Endothelial cell of umbilical vein (primary cell): ENCODE measurements around the gene RGS7. TPM values are rescaled to one million over a fixed set of nuclear protein-coding genes. Genes with fewer than 3 reads are reported as not detected.

Experiments
- BruUV-seq: library from RNA; stranded (reverse); fragments of 400-500 nt; replicated peaks from 2 replicates; lab custom pipeline; 2021; lab: Mats Ljungman, UMichigan
- CTCF ChIA-PET: fragments of 300-600, 350-600 bp; sonication (Branson Sonifier 250); formaldehyde crosslinking; loops from one replicate; lab custom pipeline; 2021; ENCODE audit warnings: antibody characterized with exemption, inconsistent platforms; lab: Charles Lee
- POLR2A ChIA-PET: fragments of 300-600, 350-600 bp; sonication (Branson Sonifier 250); formaldehyde crosslinking; loops from one replicate; lab custom pipeline; 2021; ENCODE audit warnings: antibody characterized with exemption, inconsistent platforms; lab: Charles Lee
- DNase-seq: peaks from one replicate; pipeline ENCODE4 v3.0.0-alpha.2; 2011; ENCODE audit warnings: low read depth, low spot score
- FAIRE-seq: peaks from 2 replicates; lab custom pipeline; 2011; peaks lifted over from hg19 to GRCh38; lab: Jason Lieb, UNC
- H2AFZ ChIP-seq: 2 replicates; pipeline ENCODE4 v1.6.0; 2012; ENCODE audit warnings: low read depth, low read length, control low read depth, inconsistent platforms
- H3K27ac ChIP-seq: 2 replicates; pipeline ENCODE4 v1.5.1; 2011; ENCODE audit warnings: low read depth, mild to moderate bottlenecking, control low read depth, low read length, moderate library complexity; ENCODE audit not compliant: insufficient read depth
- H3K27me3 ChIP-seq, 2 experiments: 2 replicates each; pipeline versions ENCODE4 v1.6.0 to v1.6.1; 2011; ENCODE audit warnings: low read length in 2 of 2, mixed read lengths in 1 of 2; ENCODE audit not compliant: control insufficient read depth in 2 of 2, insufficient read depth in 2 of 2
- H3K36me3 ChIP-seq, 2 experiments: 2 replicates in 1 of 2; 3 replicates in 1 of 2; pipeline ENCODE4 v1.5.1; 2011; ENCODE audit warnings: low read length in 2 of 2, mild to moderate bottlenecking in 1 of 2, moderate library complexity in 1 of 2; ENCODE audit not compliant: control insufficient read depth in 2 of 2, insufficient read depth in 2 of 2; ENCODE audit errors: extremely low read depth in 1 of 2
- H3K4me1 ChIP-seq: 3 replicates; pipeline ENCODE4 v1.5.1; 2011; ENCODE audit warnings: mild to moderate bottlenecking, low read length; ENCODE audit not compliant: control insufficient read depth, insufficient read depth; ENCODE audit errors: extremely low read depth
- H3K4me2 ChIP-seq: 2 replicates; pipeline ENCODE4 v1.6.1; 2011; ENCODE audit warnings: low read length, control low read depth, mixed read lengths; ENCODE audit not compliant: insufficient read depth
- H3K4me3 ChIP-seq, 3 experiments: fragments of 200-600 bp in 1 of 3; sonication (generic), shearing (Covaris generic) in 1 of 3; replicated peaks in 1 of 3; 2 replicates each; pipeline ENCODE4 v1.5.1; 2011 to 2016; ENCODE audit warnings: control low read depth in 3 of 3, low read length in 3 of 3, mild to moderate bottlenecking in 2 of 3, inconsistent platforms in 1 of 3, low read depth in 1 of 3, moderate library complexity in 1 of 3; ENCODE audit not compliant: insufficient read depth in 1 of 3
- H3K79me2 ChIP-seq: 2 replicates; pipeline ENCODE4 v1.6.0; 2012; ENCODE audit warnings: low read length, inconsistent platforms; ENCODE audit not compliant: control insufficient read depth, insufficient read depth
- H3K9ac ChIP-seq: replicated peaks from 2 replicates; pipeline ENCODE3; 2011; ENCODE audit warnings: low read length, control low read depth; ENCODE audit not compliant: insufficient read depth; ENCODE audit errors: extremely low read depth
- H3K9me1 ChIP-seq: replicated peaks from 3 replicates; pipeline ENCODE4 v1.6.0; 2011; ENCODE audit warnings: mild to moderate bottlenecking, low read length; ENCODE audit not compliant: control insufficient read depth, insufficient read depth; ENCODE audit errors: extremely low read depth
- H3K9me3 ChIP-seq: replicated peaks from 2 replicates; pipeline ENCODE4 v1.5.1; 2012; ENCODE audit warnings: low read length, inconsistent platforms; ENCODE audit not compliant: control insufficient read depth, insufficient read depth
- H4K20me1 ChIP-seq: replicated peaks from 2 replicates; pipeline ENCODE3; 2011; ENCODE audit warnings: mild to moderate bottlenecking, low read length; ENCODE audit not compliant: control insufficient read depth, insufficient read depth; ENCODE audit errors: extremely low read depth
- CTCF ChIP-seq, 2 donors: IDR thresholded peaks; 1 replicate in 1 of 2; 2 replicates in 1 of 2; pipeline ENCODE4 v1.5.1; 2011; ENCODE audit warnings: low read length in 2 of 2, mild to moderate bottlenecking in 2 of 2, moderate library complexity in 2 of 2, control low read depth in 1 of 2, inconsistent platforms in 1 of 2, low read depth in 1 of 2; ENCODE audit not compliant: insufficient read depth in 1 of 2; ENCODE audit errors: extremely low read depth in 1 of 2
- EZH2 ChIP-seq: IDR thresholded peaks from 2 replicates; pipeline ENCODE4 v1.6.1; 2012; ENCODE audit warnings: borderline replicate concordance, low read depth, mild to moderate bottlenecking, moderate library complexity, low read length, inconsistent platforms; ENCODE audit not compliant: severe bottlenecking
- FOS ChIP-seq: IDR thresholded peaks from 2 replicates; pipeline ENCODE4 v1.6.1; 2011; ENCODE audit warnings: mild to moderate bottlenecking, low read length, moderate library complexity, borderline replicate concordance; ENCODE audit not compliant: insufficient read depth
- GATA2 ChIP-seq: IDR thresholded peaks from 2 replicates; pipeline ENCODE4 v1.7.0; 2011; ENCODE audit warnings: low read depth, mild to moderate bottlenecking, moderate library complexity, mixed read lengths, low read length; ENCODE audit not compliant: insufficient read length, insufficient read depth
- JUN ChIP-seq: IDR thresholded peaks from 2 replicates; pipeline ENCODE4 v1.6.1; 2011; ENCODE audit warnings: borderline replicate concordance, low read depth; ENCODE audit not compliant: insufficient read length, insufficient read depth
- MAX ChIP-seq: IDR thresholded peaks from 2 replicates; pipeline ENCODE4 v1.6.1; 2011; ENCODE audit not compliant: insufficient read depth, insufficient read length
- MYC ChIP-seq: IDR thresholded peaks from one replicate; pipeline ENCODE4 v1.6.1; 2011; ENCODE audit warnings: mild to moderate bottlenecking, low read depth, low read length
- POLR2A ChIP-seq: IDR thresholded peaks from 2 replicates; pipeline ENCODE4 v1.6.1; 2012; ENCODE audit warnings: low read depth, mild to moderate bottlenecking, control low read depth, low read length
- POLR2AphosphoS5 ChIP-seq: IDR thresholded peaks from 2 replicates; pipeline ENCODE4 v1.6.1; 2012; ENCODE audit warnings: low read depth, mild to moderate bottlenecking, control low read depth, low read length, moderate library complexity; ENCODE audit not compliant: insufficient read depth
- dilution Hi-C: fragments of 300-500 bp; cut with MboI; formaldehyde crosslinking; loops from one replicate; pipeline ENCODE4 v1.15.0; 2019; ENCODE audit warnings: low sequenced_read_pairs; ENCODE audit not compliant: extremely low pct_ligation_motif_present
- intact Hi-C: fragments of 100-400 bp; cut with micrococcal nuclease; formaldehyde crosslinking; loops from one replicate; pipeline ENCODE4 v1.10.0; 2022
- polyA plus RNA-seq, 4 experiments: library from polyadenylated mRNA; depleted of rRNA in 3 of 4; stranded (reverse) in 3 of 4; unstranded in 1 of 4; fragments of >200 nt; gene quantifications; 2 replicates each; pipeline versions ENCODE4 v1.2.1 to v1.2.3, GENCODE V29; 2011 to 2012; ENCODE audit warnings: missing spikeins in 1 of 4
- total RNA-seq: library from RNA; stranded (reverse); gene quantifications from 2 replicates; pipeline ENCODE4 v1.2.3, GENCODE V29; 2021

The RGS7 gene
- total and polyA plus RNA-seq, 2 donors (not counting 3 experiments of a cell fraction or from before 2014, with no cell fraction given) = 0.43 to 0.44 TPM

- H3K9ac ChIP-seq = no peak overlapping the region
- no peak overlapping the region for H3K27ac ChIP-seq
- CTCF ChIA-PET = no interaction called here
- no peaks in the 10 kb centered on the region for H3K9me3 ChIP-seq
- no peaks in the 10 kb centered on the region for H3K36me3 ChIP-seq
- DNase-seq (no peak), FAIRE-seq (no peak)
- BruUV-seq = no TSS peak
- no peaks in the 10 kb centered on the region for H4K20me1 ChIP-seq
- no peak for TF ChIP-seq EZH2
- TF ChIP-seq POLR2AphosphoS5 = no peak
- TF ChIP-seq CTCF (IDR thresholded peaks at IDR 0.05; ENCODE audit: extremely low read depth in 1 of 2, insufficient read depth in 1 of 2, low read depth in 1 of 2, low read length in 2 of 2) = no peak
- no peak for TF ChIP-seq FOS
- TF ChIP-seq MYC = no peak
- no peak for TF ChIP-seq JUN
- no peak for TF ChIP-seq MAX
- TF ChIP-seq GATA2 = no peak
- no peak for TF ChIP-seq POLR2A
- H3K4me3 ChIP-seq = no peak overlapping the region
- no peak overlapping the region for H3K4me2 ChIP-seq
- intact Hi-C loops = no loop called here
- no peaks in the 10 kb centered on the region for H3K9me1 ChIP-seq
- dilution Hi-C loops = no loop called here
- no peaks in the 10 kb centered on the region for H3K27me3 ChIP-seq
- no peaks in the 10 kb centered on the region for H3K79me2 ChIP-seq
- H2AFZ ChIP-seq = no peak overlapping the region
- no peaks in the 10 kb centered on the region for H3K4me1 ChIP-seq
- POLR2A ChIA-PET = no interaction called here
Observed at GRCh38 chr1:241208910-241209379, 148.1 kb downstream of the RGS7 start.
